Measurements from ENCODE around the gene TMEM37. TPM values are rescaled to one million over a fixed set of nuclear protein-coding genes. Genes with fewer than 3 reads are reported as not detected.
A peak's percentile ranks its signal among the peaks of the same experiment; 100 is the strongest.
"Not testable (repeated sequence)": the region's sequence is repeated elsewhere in the genome, so short reads cannot be mapped to it uniquely, and the experiment has no call there.

The TMEM37 gene
- total and polyA plus RNA-seq, 9 donors: 2.0 to 10.9 (median 5.8) TPM

GRCh38 chr2:119397196-119397595, 34.5 kb upstream of the TMEM37 start:
- WGBS (ENCODE audit: insufficient coverage): 83% methylated on average over 6 of the region's 6 CpGs
- Histone ChIP-seq H3K9me3 (replicated peaks; ENCODE audit: control insufficient read depth, low read depth, low read length) (no peaks in the 10 kb centered on the region), H3K4me3 (ENCODE audit: low read length) (no peak overlapping the region), H3K4me1 (ENCODE audit: control insufficient read depth, insufficient read depth, low read length) (no peaks in the 10 kb centered on the region), H3K27ac (ENCODE audit: low read length) (no peak overlapping the region), H3K36me3 (ENCODE audit: control insufficient read depth, insufficient read depth, low read length) (no peaks in the 10 kb centered on the region), H3K27me3 (ENCODE audit: control insufficient read depth, insufficient read depth, low read length) (no peaks in the 10 kb centered on the region)
- DNase-seq: no peak

- Histone ChIP-seq H3K36me3 (ENCODE audit: control insufficient read depth, insufficient read depth, low read length) (no peaks in the 10 kb centered on the region), H3K4me1 (ENCODE audit: control insufficient read depth, insufficient read depth, low read length) (no peaks in the 10 kb centered on the region), H3K9me3 (replicated peaks; ENCODE audit: control insufficient read depth, low read depth, low read length) (no peaks in the 10 kb centered on the region), H3K27me3 (ENCODE audit: control insufficient read depth, insufficient read depth, low read length) (no peaks in the 10 kb centered on the region), H3K4me3 (ENCODE audit: low read length) (no peak overlapping the region), H3K27ac (ENCODE audit: low read length) (no peak overlapping the region)
- 85% methylated on average over 4 of the region's 5 CpGs for WGBS (ENCODE audit: insufficient coverage)
- DNase-seq: no peak
These were observed 29.5 kb upstream of the TMEM37 start for GRCh38 chr2:119402106-119402505.

- no peak for DNase-seq
- Histone ChIP-seq H3K9me3 (replicated peaks; ENCODE audit: control insufficient read depth, low read depth, low read length) (no peaks in the 10 kb centered on the region), H3K36me3 (ENCODE audit: control insufficient read depth, insufficient read depth, low read length) (no peaks in the 10 kb centered on the region), H3K4me1 (ENCODE audit: control insufficient read depth, insufficient read depth, low read length) (no peaks in the 10 kb centered on the region), H3K27me3 (ENCODE audit: control insufficient read depth, insufficient read depth, low read length) (no peaks in the 10 kb centered on the region), H3K4me3 (ENCODE audit: low read length) (no peak overlapping the region), H3K27ac (ENCODE audit: low read length) (no peak overlapping the region)
- 38% methylated on average over 8 of the region's 10 CpGs for WGBS (ENCODE audit: insufficient coverage)
These were observed 28.8 kb upstream of the TMEM37 start for GRCh38 chr2:119402645-119403560.

GRCh38 chr2:119403618-119404017, 28.0 kb upstream of the TMEM37 start:
- H3K4me3 ChIP-seq (ENCODE audit: low read length); DNase-seq; H3K4me1 ChIP-seq (ENCODE audit: control insufficient read depth, insufficient read depth, low read length); H3K27me3 ChIP-seq (ENCODE audit: control insufficient read depth, insufficient read depth, low read length); H3K27ac ChIP-seq (ENCODE audit: low read length); H3K36me3 ChIP-seq (ENCODE audit: control insufficient read depth, insufficient read depth, low read length); H3K9me3 ChIP-seq (replicated peaks; ENCODE audit: control insufficient read depth, low read depth, low read length): not testable (repeated sequence)
- WGBS (ENCODE audit: insufficient coverage): 80% methylated on average over 6 of the region's 12 CpGs

GRCh38 chr2:119405151-119405550, 26.5 kb upstream of the TMEM37 start:
- Histone ChIP-seq H3K27me3 (ENCODE audit: control insufficient read depth, insufficient read depth, low read length) (no peaks in the 10 kb centered on the region), H3K27ac (ENCODE audit: low read length) (no peak overlapping the region), H3K4me3 (ENCODE audit: low read length) (no peak overlapping the region), H3K4me1 (ENCODE audit: control insufficient read depth, insufficient read depth, low read length) (peaks cover 4% of the 10 kb centered on the region), H3K9me3 (replicated peaks; ENCODE audit: control insufficient read depth, low read depth, low read length) (no peaks in the 10 kb centered on the region), H3K36me3 (ENCODE audit: control insufficient read depth, insufficient read depth, low read length) (no peaks in the 10 kb centered on the region)
- DNase-seq: no peak
- no CpG with 5 or more reads among the region's 2 CpGs for WGBS (ENCODE audit: insufficient coverage)

- WGBS (ENCODE audit: insufficient coverage): 58% methylated on average over 3 of the region's 7 CpGs
- DNase-seq: peak; percentile 70
- Histone ChIP-seq H3K9me3 (replicated peaks; ENCODE audit: control insufficient read depth, low read depth, low read length) (no peaks in the 10 kb centered on the region), H3K4me1 (ENCODE audit: control insufficient read depth, insufficient read depth, low read length) (peaks cover 4% of the 10 kb centered on the region), H3K27me3 (ENCODE audit: control insufficient read depth, insufficient read depth, low read length) (no peaks in the 10 kb centered on the region), H3K36me3 (ENCODE audit: control insufficient read depth, insufficient read depth, low read length) (no peaks in the 10 kb centered on the region), H3K4me3 (ENCODE audit: low read length) (no peak overlapping the region), H3K27ac (ENCODE audit: low read length) (no peak overlapping the region)
These were observed 24.0 kb upstream of the TMEM37 start for GRCh38 chr2:119407430-119408220.

- Histone ChIP-seq H3K4me3 (ENCODE audit: low read length) (no peak overlapping the region), H3K9me3 (replicated peaks; ENCODE audit: control insufficient read depth, low read depth, low read length) (no peaks in the 10 kb centered on the region), H3K36me3 (ENCODE audit: control insufficient read depth, insufficient read depth, low read length) (no peaks in the 10 kb centered on the region), H3K27ac (ENCODE audit: low read length) (no peak overlapping the region), H3K4me1 (ENCODE audit: control insufficient read depth, insufficient read depth, low read length) (peaks cover 4% of the 10 kb centered on the region), H3K27me3 (ENCODE audit: control insufficient read depth, insufficient read depth, low read length) (no peaks in the 10 kb centered on the region)
- peak; percentile 57 for DNase-seq
- WGBS (ENCODE audit: insufficient coverage): 43% methylated on average over 5 of the region's 5 CpGs
These were observed 23.4 kb upstream of the TMEM37 start for GRCh38 chr2:119408221-119408619.

- peaks cover 3% of the 10 kb centered on the region for H3K9me3 ChIP-seq (replicated peaks; ENCODE audit: control insufficient read depth, low read depth, low read length)
- WGBS (ENCODE audit: insufficient coverage): no CpG with 5 or more reads among the region's 4 CpGs
- no peak overlapping the region for H3K27ac ChIP-seq (ENCODE audit: low read length)
- peaks cover 4% of the 10 kb centered on the region for H3K4me1 ChIP-seq (ENCODE audit: control insufficient read depth, insufficient read depth, low read length)
- H3K27me3 ChIP-seq (ENCODE audit: control insufficient read depth, insufficient read depth, low read length): no peaks in the 10 kb centered on the region
- H3K4me3 ChIP-seq (ENCODE audit: low read length): no peak overlapping the region
- no peaks in the 10 kb centered on the region for H3K36me3 ChIP-seq (ENCODE audit: control insufficient read depth, insufficient read depth, low read length)
- no peak for DNase-seq
These were observed 22.1 kb upstream of the TMEM37 start for GRCh38 chr2:119409506-119409905.

GRCh38 chr2:119414894-119415293, 16.8 kb upstream of the TMEM37 start:
- no CpG with 5 or more reads among the region's 3 CpGs for WGBS (ENCODE audit: insufficient coverage)
- Histone ChIP-seq H3K27ac (ENCODE audit: low read length) (no peak overlapping the region), H3K9me3 (replicated peaks; ENCODE audit: control insufficient read depth, low read depth, low read length) (peaks cover 3% of the 10 kb centered on the region), H3K36me3 (ENCODE audit: control insufficient read depth, insufficient read depth, low read length) (no peaks in the 10 kb centered on the region), H3K27me3 (ENCODE audit: control insufficient read depth, insufficient read depth, low read length) (no peaks in the 10 kb centered on the region), H3K4me1 (ENCODE audit: control insufficient read depth, insufficient read depth, low read length) (no peaks in the 10 kb centered on the region), H3K4me3 (ENCODE audit: low read length) (no peak overlapping the region)
- no peak for DNase-seq

GRCh38 chr2:119415630-119416029, 16.0 kb upstream of the TMEM37 start:
- no CpG with 5 or more reads among the region's 1 CpG for WGBS (ENCODE audit: insufficient coverage)
- Histone ChIP-seq H3K4me1 (ENCODE audit: control insufficient read depth, insufficient read depth, low read length) (no peaks in the 10 kb centered on the region), H3K4me3 (ENCODE audit: low read length) (no peak overlapping the region), H3K27me3 (ENCODE audit: control insufficient read depth, insufficient read depth, low read length) (no peaks in the 10 kb centered on the region), H3K36me3 (ENCODE audit: control insufficient read depth, insufficient read depth, low read length) (no peaks in the 10 kb centered on the region), H3K9me3 (replicated peaks; ENCODE audit: control insufficient read depth, low read depth, low read length) (peaks cover 3% of the 10 kb centered on the region), H3K27ac (ENCODE audit: low read length) (no peak overlapping the region)
- no peak for DNase-seq
